Tibial nerve (tissue), 4 donors: ENCODE results near the gene C3. TPM values are rescaled to one million over a fixed set of nuclear protein-coding genes. Genes with fewer than 3 reads are reported as not detected.

Experiments
- DNase-seq, 2 donors: peaks; one replicate each; pipeline ENCODE4 v3.0.0-alpha.2; 2019; ENCODE audit warnings: low spot score in 2 of 2
- H3K27ac ChIP-seq, 4 donors: fragments of 200-600 bp; sonication (generic) in 3 of 4; one replicate each; pipeline ENCODE4 v1.5.1; 2017 to 2019; ENCODE audit warnings: mild to moderate bottlenecking in 1 of 4
- H3K27me3 ChIP-seq, 2 donors: fragments of 200-600 bp; sonication (generic) in 1 of 2; one replicate each; pipeline versions ENCODE4 v1.5.1 to v1.6.0; 2017 to 2019
- H3K36me3 ChIP-seq, 3 donors: fragments of 200-600 bp; sonication (generic); one replicate each; pipeline ENCODE4 v1.5.1; 2018 to 2019
- H3K4me1 ChIP-seq, 4 donors: fragments of 200-600 bp; sonication (generic) in 3 of 4; one replicate each; pipeline ENCODE4 v1.5.1; 2017 to 2019
- H3K4me3 ChIP-seq, 4 donors: fragments of 200-600 bp; sonication (generic) in 3 of 4; one replicate each; pipeline ENCODE4 v1.5.1; 2017 to 2019; ENCODE audit warnings: mild to moderate bottlenecking in 1 of 4, moderate library complexity in 1 of 4
- H3K9me3 ChIP-seq, 4 donors: fragments of 200-600 bp; sonication (generic) in 3 of 4; one replicate each; pipeline ENCODE4 v1.5.1; 2017 to 2019
- CTCF ChIP-seq, 5 experiments: fragments of 200-600 bp in 3 of 5; fragments of 450-650 bp in 2 of 5; sonication (generic) in 3 of 5; IDR thresholded peaks; one replicate each; pipeline ENCODE4 v1.5.1; 2016 to 2019; ENCODE audit warnings: antibody characterized with exemption in 5 of 5, mild to moderate bottlenecking in 3 of 5, moderate library complexity in 2 of 5
- EP300 ChIP-seq, 2 donors: sonication (generic); formaldehyde crosslinking; IDR thresholded peaks; one replicate each; pipeline ENCODE4 v1.6.1; 2017; ENCODE audit warnings: antibody characterized with exemption in 2 of 2, mild to moderate bottlenecking in 1 of 2
- POLR2A ChIP-seq, 2 donors: fragments of 450-650 bp; IDR thresholded peaks; one replicate each; pipeline ENCODE4 v1.6.1; 2017; ENCODE audit warnings: antibody characterized with exemption in 2 of 2, mild to moderate bottlenecking in 2 of 2, moderate library complexity in 2 of 2
- WGBS, 2 donors: methylation state at CpG; one replicate each; pipeline ENCODE4 v1.1.5; 2018; 5-methylcytosine and 5-hydroxymethylcytosine counted together
- total RNA-seq, 4 donors: library from RNA; depleted of rRNA; stranded (reverse); fragments of >200 nt; gene quantifications; one replicate each; pipeline ENCODE4 v1.1.0, GENCODE V29; 2016

Gene C3
- total RNA-seq, 4 donors from 2014 or later: 256 to 1,128 (median 733) TPM

GRCh38 chr19:6691342-6691741 is 29.1 kb downstream of the C3 start:
- Histone ChIP-seq H3K36me3 (peaks cover 0 to 25% (median 0%) of the 10 kb centered on the region in 3 donors), H3K4me3 (no peak overlapping the region), H3K9me3 (no peaks in the 10 kb centered on the region), H3K27ac (no peak overlapping the region), H3K4me1 (no peaks in the 10 kb centered on the region), H3K27me3 (no peaks in the 10 kb centered on the region)
- TF ChIP-seq EP300 (IDR thresholded peaks at IDR 0.05): no peak
- TF ChIP-seq CTCF (IDR thresholded peaks at IDR 0.05): no peak
- TF ChIP-seq POLR2A (IDR thresholded peaks at IDR 0.05): no peak
- WGBS, 2 donors: 89 to 91% methylated on average over 8 of the region's 8 CpGs
- no peak for DNase-seq

GRCh38 chr19:6690160-6690885 is 30.1 kb downstream of the C3 start:
- Histone ChIP-seq H3K4me1 (no peaks in the 10 kb centered on the region), H3K27ac (no peak overlapping the region), H3K27me3 (no peaks in the 10 kb centered on the region), H3K9me3 (no peaks in the 10 kb centered on the region), H3K36me3 (peaks cover 0 to 32% (median 0%) of the 10 kb centered on the region in 3 donors), H3K4me3 (no peak overlapping the region)
- no peak for TF ChIP-seq POLR2A (IDR thresholded peaks at IDR 0.05)
- TF ChIP-seq EP300 (IDR thresholded peaks at IDR 0.05): no peak
- no peak for TF ChIP-seq CTCF (IDR thresholded peaks at IDR 0.05)
- 76 to 78% methylated on average over 11 of the region's 11 CpGs for whole genome bisulfite sequencing, 2 donors
- no peak for DNase-seq

GRCh38 chr19:6687114-6687513 is 33.3 kb downstream of the C3 start:
- Histone ChIP-seq H3K4me1 (no peaks in the 10 kb centered on the region), H3K4me3 (no peak overlapping the region), H3K9me3 (no peaks in the 10 kb centered on the region), H3K27ac (no peak overlapping the region), H3K36me3 (peaks cover 0 to 40% (median 0%) of the 10 kb centered on the region in 3 donors), H3K27me3 (no peaks in the 10 kb centered on the region)
- no peak for TF ChIP-seq CTCF (IDR thresholded peaks at IDR 0.05)
- no peak for TF ChIP-seq EP300 (IDR thresholded peaks at IDR 0.05)
- TF ChIP-seq POLR2A (IDR thresholded peaks at IDR 0.05): no peak
- no peak for DNase-seq
- 74 to 75% methylated on average over 5 of the region's 5 CpGs for WGBS, 2 donors

DNA sequence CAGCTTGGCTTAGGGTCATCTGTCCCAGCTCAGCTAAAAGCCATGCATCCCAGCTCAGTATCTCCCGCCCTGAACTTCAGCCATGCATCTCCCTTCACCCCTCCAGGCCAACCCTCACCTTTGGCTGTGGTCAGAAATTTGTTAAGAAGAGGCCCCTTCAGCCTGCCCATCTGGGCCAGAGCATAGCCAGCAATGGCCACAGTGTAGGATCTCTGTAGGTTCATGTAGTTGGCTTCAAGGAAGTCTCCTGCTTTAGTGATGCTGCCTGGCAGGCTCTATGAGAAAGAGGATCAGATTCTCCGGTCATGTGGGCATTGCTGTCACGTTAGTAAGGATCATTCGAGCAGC is 33.8 kb downstream of the C3 start:
- TF ChIP-seq EP300 (IDR thresholded peaks at IDR 0.05): no peak
- DNase-seq: no peak
- Histone ChIP-seq H3K27ac (no peak overlapping the region), H3K9me3 (no peaks in the 10 kb centered on the region), H3K36me3 (peaks cover 0 to 40% (median 0%) of the 10 kb centered on the region in 3 donors), H3K4me1 (no peaks in the 10 kb centered on the region), H3K4me3 (no peak overlapping the region), H3K27me3 (no peaks in the 10 kb centered on the region)
- WGBS, 2 donors: 74 to 81% methylated on average over 4 of the region's 4 CpGs

- Histone ChIP-seq H3K4me3 (no peak overlapping the region), H3K36me3 (peaks cover 0 to 41% (median 0%) of the 10 kb centered on the region in 3 donors), H3K9me3 (no peaks in the 10 kb centered on the region), H3K27ac (no peak overlapping the region), H3K27me3 (no peaks in the 10 kb centered on the region), H3K4me1 (no peaks in the 10 kb centered on the region)
- TF ChIP-seq EP300 (IDR thresholded peaks at IDR 0.05) (no peak), POLR2A (IDR thresholded peaks at IDR 0.05) (no peak), CTCF (IDR thresholded peaks at IDR 0.05) (no peak)
- WGBS, 2 donors: 72 to 86% methylated on average over 15 of the region's 15 CpGs
- no peak for DNase-seq
These were observed 34.4 kb downstream of the C3 start for GRCh38 chr19:6685962-6686627.
